Upper lobe of left lung (tissue), 4 donors: ENCODE results near the gene ZHX3.
A peak's percentile ranks its signal among the peaks of the same experiment; 100 is the strongest.

Experiments used
- POLR2A ChIP-seq, 4 donors: fragments of 450-650 bp; IDR thresholded peaks; one replicate each; pipeline ENCODE4 v1.5.1; 2016 to 2017; ENCODE audit warnings: antibody characterized with exemption in 4 of 4, mild to moderate bottlenecking in 2 of 4
- POLR2AphosphoS5 ChIP-seq, 2 donors: sonication (generic); formaldehyde crosslinking; IDR thresholded peaks; one replicate each; pipeline ENCODE4 v1.5.1; 2017; ENCODE audit warnings: antibody characterized with exemption in 2 of 2
- TF ChIP-seq, protein P1 (sequence below), 6 experiments: fragments of 450-650 bp in 4 of 6; fragments of 200-600 bp in 2 of 6; sonication (generic) in 2 of 6; IDR thresholded peaks; one replicate each; pipeline ENCODE4 v1.5.1; 2016 to 2019; ENCODE audit warnings: antibody characterized with exemption in 6 of 6

DNA sequence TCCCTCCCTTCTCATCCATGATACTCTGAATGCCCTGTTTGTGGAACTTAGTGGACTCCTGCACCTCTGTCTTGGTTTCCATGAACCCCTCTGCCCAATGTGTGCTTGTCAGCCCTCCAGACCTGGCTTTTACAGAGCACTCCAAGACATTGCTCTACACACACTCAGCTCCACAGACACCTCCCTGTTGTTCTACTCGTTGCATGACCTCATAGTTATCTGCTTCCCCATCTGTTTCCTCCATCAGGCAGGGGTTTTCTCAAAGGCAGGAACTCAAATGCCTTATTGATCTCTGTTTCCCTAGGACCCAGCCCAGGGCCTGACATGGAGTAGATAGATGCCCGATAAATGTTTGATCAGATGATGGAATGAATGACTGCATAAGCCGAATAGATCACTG is 166.9 kb downstream of the ZHX3 start:
- TF ChIP-seq POLR2A (IDR thresholded peaks at IDR 0.05) (no peak), POLR2AphosphoS5 (IDR thresholded peaks at IDR 0.05) (peak; percentile 51 to 67)
- TF ChIP-seq, protein P1, sequence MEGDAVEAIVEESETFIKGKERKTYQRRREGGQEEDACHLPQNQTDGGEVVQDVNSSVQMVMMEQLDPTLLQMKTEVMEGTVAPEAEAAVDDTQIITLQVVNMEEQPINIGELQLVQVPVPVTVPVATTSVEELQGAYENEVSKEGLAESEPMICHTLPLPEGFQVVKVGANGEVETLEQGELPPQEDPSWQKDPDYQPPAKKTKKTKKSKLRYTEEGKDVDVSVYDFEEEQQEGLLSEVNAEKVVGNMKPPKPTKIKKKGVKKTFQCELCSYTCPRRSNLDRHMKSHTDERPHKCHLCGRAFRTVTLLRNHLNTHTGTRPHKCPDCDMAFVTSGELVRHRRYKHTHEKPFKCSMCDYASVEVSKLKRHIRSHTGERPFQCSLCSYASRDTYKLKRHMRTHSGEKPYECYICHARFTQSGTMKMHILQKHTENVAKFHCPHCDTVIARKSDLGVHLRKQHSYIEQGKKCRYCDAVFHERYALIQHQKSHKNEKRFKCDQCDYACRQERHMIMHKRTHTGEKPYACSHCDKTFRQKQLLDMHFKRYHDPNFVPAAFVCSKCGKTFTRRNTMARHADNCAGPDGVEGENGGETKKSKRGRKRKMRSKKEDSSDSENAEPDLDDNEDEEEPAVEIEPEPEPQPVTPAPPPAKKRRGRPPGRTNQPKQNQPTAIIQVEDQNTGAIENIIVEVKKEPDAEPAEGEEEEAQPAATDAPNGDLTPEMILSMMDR (IDR thresholded peaks at IDR 0.05): no peak
